HCT116 (cell line): ENCODE measurements around the gene SAMD9. TPM values are rescaled to one million over a fixed set of nuclear protein-coding genes. Genes with fewer than 3 reads are reported as not detected.
A peak's percentile ranks its signal among the peaks of the same experiment; 100 is the strongest.

Experiments used
- ATAC-seq: fragments of 200-7000 bp; cut with Tn5 transposase; 2 replicates; pipeline ENCODE4 v1.9.1; 2020; ENCODE audit warnings: mild to moderate bottlenecking, moderate library complexity
- BruUV-seq: library from RNA; stranded (reverse); fragments of 400-500 nt; replicated peaks from 2 replicates; lab custom pipeline; 2021; lab: Mats Ljungman, UMichigan
- CTCF ChIA-PET: fragments of 300-600 bp; sonication (Branson Sonifier 250); formaldehyde crosslinking; loops from one replicate; lab custom pipeline; 2021; ENCODE audit warnings: antibody characterized with exemption; lab: Charles Lee
- POLR2A ChIA-PET: fragments of 300-600, 350-600 bp; sonication (Branson Sonifier 250); formaldehyde crosslinking; loops from one replicate; lab custom pipeline; 2021; ENCODE audit warnings: antibody characterized with exemption; lab: Charles Lee
- RAD21 ChIA-PET, 2 experiments: fragments of 300-600 bp; sonication (Branson Sonifier 250); formaldehyde crosslinking; loops; one replicate each; lab custom pipeline; 2023; ENCODE audit warnings: low total read pairs in 2 of 2; ENCODE audit not compliant: uncharacterized antibody in 2 of 2, unreplicated experiment in 2 of 2, low non-redundant PET in 1 of 2; lab: Charles Lee
- DNase-seq: peaks from one replicate; pipeline ENCODE4 v3.0.0-alpha.2; 2010; ENCODE audit warnings: low read depth, low spot score
- H2AFZ ChIP-seq: fragments of 200-600 bp; shearing (Covaris generic), sonication (generic); 2 replicates; pipeline ENCODE4 v1.6.1; 2017; ENCODE audit warnings: low read depth, mixed run types, mixed read lengths, antibody characterized with exemption, low read length; ENCODE audit not compliant: poor library complexity, severe bottlenecking
- H3K27ac ChIP-seq: 2 replicates; pipeline ENCODE4 v1.5.1; 2012; ENCODE audit warnings: low read depth, low read length
- H3K27me3 ChIP-seq: fragments of 200-600 bp; sonication (generic); 2 replicates; pipeline ENCODE4 v1.6.1; 2016; ENCODE audit warnings: mixed run types, low read length, mixed read lengths; ENCODE audit not compliant: insufficient read depth
- H3K36me3 ChIP-seq, 2 experiments: fragments of 200-500 bp in 1 of 2; fragments of 200-600 bp in 1 of 2; sonication (Bioruptor generic) in 1 of 2; sonication (generic) in 1 of 2; 2 replicates each; pipeline versions ENCODE4 v1.5.1 to v1.6.1; 2014 to 2016; ENCODE audit warnings: low read length in 2 of 2, inconsistent platforms in 1 of 2, mixed read lengths in 1 of 2, mixed run types in 1 of 2; ENCODE audit not compliant: insufficient read depth in 2 of 2, control insufficient read depth in 1 of 2
- H3K4me1 ChIP-seq, 2 experiments: fragments of 200-600 bp in 1 of 2; sonication (generic) in 1 of 2; 2 replicates each; pipeline versions ENCODE4 v1.5.1 to v1.6.1; 2012 to 2017; ENCODE audit warnings: low read length in 2 of 2, inconsistent platforms in 1 of 2, mild to moderate bottlenecking in 1 of 2, mixed read lengths in 1 of 2, mixed run types in 1 of 2, moderate library complexity in 1 of 2; ENCODE audit not compliant: insufficient read depth in 2 of 2, control insufficient read depth in 1 of 2
- H3K4me2 ChIP-seq: fragments of 200-600 bp; sonication (generic); 2 replicates; pipeline ENCODE4 v1.6.1; 2017; ENCODE audit warnings: mixed run types, low read length, mixed read lengths
- H3K4me3 ChIP-seq, 2 experiments: fragments of 200-600 bp in 1 of 2; sonication (generic) in 1 of 2; replicated peaks in 1 of 2; 2 replicates each; pipeline ENCODE4 v1.5.1; 2011 to 2016; ENCODE audit warnings: low read length in 2 of 2, control low read depth in 1 of 2, low read depth in 1 of 2, mild to moderate bottlenecking in 1 of 2, mixed read lengths in 1 of 2, mixed run types in 1 of 2
- H3K79me2 ChIP-seq: fragments of 200-600 bp; sonication (generic); 2 replicates; pipeline ENCODE4 v1.6.1; 2017; ENCODE audit warnings: mild to moderate bottlenecking, mixed run types, low read length, moderate library complexity, mixed read lengths; ENCODE audit not compliant: insufficient read depth
- H3K9ac ChIP-seq: fragments of 200-600 bp; sonication (generic); 2 replicates; pipeline ENCODE4 v1.6.1; 2016; ENCODE audit warnings: low read length, mixed read lengths
- H3K9me2 ChIP-seq: fragments of 200-600 bp; sonication (generic), shearing (Covaris generic); 2 replicates; pipeline ENCODE4 v1.6.1; 2017; ENCODE audit warnings: mixed run types, mild to moderate bottlenecking, moderate library complexity; ENCODE audit not compliant: insufficient read depth
- H3K9me3 ChIP-seq, 2 experiments: fragments of 200-500 bp in 1 of 2; fragments of 200-600 bp in 1 of 2; sonication (Bioruptor generic) in 1 of 2; sonication (generic) in 1 of 2; 2 replicates each; pipeline ENCODE4 v1.6.1; 2014 to 2017; ENCODE audit warnings: low read length in 2 of 2, mixed read lengths in 2 of 2, inconsistent platforms in 1 of 2, low read depth in 1 of 2, mild to moderate bottlenecking in 1 of 2, mixed run types in 1 of 2, moderate library complexity in 1 of 2; ENCODE audit not compliant: control insufficient read depth in 1 of 2, insufficient read depth in 1 of 2
- H4K20me1 ChIP-seq: fragments of 200-600 bp; sonication (generic), shearing (Covaris generic); 2 replicates; pipeline ENCODE4 v1.6.1; 2017; ENCODE audit warnings: mixed run types, mild to moderate bottlenecking, moderate library complexity; ENCODE audit not compliant: insufficient read depth
- CEBPB ChIP-seq: IDR thresholded peaks from 2 replicates; pipeline ENCODE4 v1.6.1; 2012; ENCODE audit warnings: low read depth
- EGR1 ChIP-seq: IDR thresholded peaks from 2 replicates; pipeline ENCODE4 v1.6.1; 2012; ENCODE audit warnings: low read depth
- ELF1 ChIP-seq: IDR thresholded peaks from 2 replicates; pipeline ENCODE4 v1.6.1; 2012; ENCODE audit warnings: low read depth, borderline replicate concordance
- EZH2 ChIP-seq: fragments of 200-600 bp; sonication (generic); IDR thresholded peaks from 2 replicates; pipeline ENCODE4 v1.6.1; 2017; ENCODE audit warnings: antibody characterized with exemption, mixed run types
- EZH2phosphoT487 ChIP-seq: fragments of 200-600 bp; IDR thresholded peaks from 2 replicates; pipeline ENCODE4 v1.6.1; 2018; ENCODE audit warnings: antibody characterized with exemption, borderline replicate concordance
- FOSL1 ChIP-seq: IDR thresholded peaks from 2 replicates; pipeline ENCODE4 v1.6.1; 2012; ENCODE audit warnings: low read depth
- JUND ChIP-seq: IDR thresholded peaks from 2 replicates; pipeline ENCODE4 v1.6.1; 2012
- POLR2A ChIP-seq: IDR thresholded peaks from 2 replicates; pipeline ENCODE4 v1.7.0; 2011; ENCODE audit warnings: borderline replicate concordance; ENCODE audit not compliant: insufficient read depth, insufficient read length; ENCODE audit errors: extremely low read depth
- POLR2AphosphoS5 ChIP-seq: IDR thresholded peaks from 2 replicates; pipeline ENCODE4 v1.6.1; 2011; ENCODE audit warnings: mild to moderate bottlenecking, low read depth, low read length, moderate library complexity
- RAD21 ChIP-seq: IDR thresholded peaks from 2 replicates; pipeline ENCODE4 v1.6.1; 2012; ENCODE audit warnings: low read depth, mild to moderate bottlenecking
- SP1 ChIP-seq: IDR thresholded peaks from 2 replicates; pipeline ENCODE4 v1.6.1; 2012; ENCODE audit warnings: low read depth
- SRF ChIP-seq: IDR thresholded peaks from 2 replicates; pipeline ENCODE4 v1.6.1; 2012; ENCODE audit warnings: low read depth
- TCF7L2 ChIP-seq: IDR thresholded peaks from 2 replicates; pipeline ENCODE4 v1.7.0; 2011; ENCODE audit warnings: borderline replicate concordance, inconsistent platforms; ENCODE audit not compliant: insufficient read depth, insufficient read length; ENCODE audit errors: extremely low read depth
- YY1 ChIP-seq: IDR thresholded peaks from 2 replicates; pipeline ENCODE4 v1.6.1; 2011; ENCODE audit warnings: low read length, low read depth, moderate library complexity, mild to moderate bottlenecking; ENCODE audit not compliant: insufficient replicate concordance; ENCODE audit errors: extremely low read depth
- ZFX ChIP-seq: fragments of 450-650 bp; IDR thresholded peaks from 2 replicates; pipeline ENCODE4 v1.6.1; 2017
- ZNF274 ChIP-seq: fragments of 200-500 bp; sonication (Bioruptor generic); IDR thresholded peaks from 2 replicates; pipeline ENCODE4 v1.6.1; 2014; ENCODE audit warnings: mild to moderate bottlenecking, low read depth, low read length, inconsistent platforms
- intact Hi-C: fragments of 100-400 bp; cut with micrococcal nuclease; formaldehyde crosslinking; loops from 2 replicates; pipeline ENCODE4 v1.10.0; 2022
- total RNA-seq: library from RNA; stranded (reverse); gene quantifications from one replicate; pipeline ENCODE4 v1.2.1, GENCODE V29; 2021; ENCODE audit not compliant: unreplicated experiment
- TF ChIP-seq, protein P1 (sequence below): IDR thresholded peaks from 2 replicates; pipeline ENCODE4 v1.6.1; 2012

Gene SAMD9
- total RNA-seq, 1 experiment from 2014 or later = 5.3 TPM

DNA sequence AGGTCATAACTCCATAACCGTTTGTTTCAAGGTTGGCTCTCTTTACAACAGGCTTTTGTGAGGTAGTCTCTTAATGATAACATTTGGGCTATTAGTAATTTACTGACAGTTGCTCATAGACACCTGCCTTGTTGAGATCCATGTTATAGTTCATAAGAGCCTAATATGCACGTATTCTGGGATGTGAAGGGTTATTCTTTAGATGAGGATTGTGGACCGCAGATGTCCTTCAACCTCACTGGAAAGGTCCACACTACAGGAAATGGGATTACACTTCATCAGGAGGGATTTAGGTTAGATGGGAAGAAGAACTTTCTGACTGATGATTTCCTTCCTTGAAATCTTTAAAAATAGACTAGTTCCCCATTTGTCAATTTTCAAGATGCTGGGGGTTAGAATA, 62.8 kb downstream of the SAMD9 start:
- RAD21 ChIA-PET = interaction anchor here in 1 of 2 experiments (0.6 kb wide), 1 partner anchor 592 kb away, joined by 3 read pairs; no protein-coding TSS in a partner anchor
- H3K9ac ChIP-seq = no peak overlapping the region
- no TSS peak for BruUV-seq

More for the DNA sequence above, 62.8 kb downstream of the SAMD9 start:
- ATAC-seq = no peak
- DNase-seq = no peak
- Histone ChIP-seq H3K9me3 (no peaks in the 10 kb centered on the region), H3K4me1 (no peaks in the 10 kb centered on the region), H3K4me2 (no peak overlapping the region), H3K36me3 (no peaks in the 10 kb centered on the region), H3K27me3 (no peaks in the 10 kb centered on the region), H2AFZ (peak overlapping the region; percentile 79), H3K9me2 (no peaks in the 10 kb centered on the region), H4K20me1 (no peaks in the 10 kb centered on the region), H3K27ac (no peak overlapping the region), H3K4me3 (no peak overlapping the region), H3K79me2 (no peaks in the 10 kb centered on the region)
- CTCF ChIA-PET = no interaction called here
- POLR2A ChIA-PET = no interaction called here
- TF ChIP-seq POLR2A (no peak), EGR1 (no peak), EZH2 (no peak), SP1 (no peak), YY1 (no peak), TCF7L2 (no peak), ZNF274 (no peak), EZH2phosphoT487 (no peak), JUND (no peak), FOSL1 (no peak), SRF (no peak), POLR2AphosphoS5 (no peak), RAD21 (no peak), CEBPB (no peak), ZFX (no peak), ELF1 (no peak)
- TF ChIP-seq, protein P1, sequence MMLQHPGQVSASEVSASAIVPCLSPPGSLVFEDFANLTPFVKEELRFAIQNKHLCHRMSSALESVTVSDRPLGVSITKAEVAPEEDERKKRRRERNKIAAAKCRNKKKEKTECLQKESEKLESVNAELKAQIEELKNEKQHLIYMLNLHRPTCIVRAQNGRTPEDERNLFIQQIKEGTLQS = no peak
- intact Hi-C loops = loop anchor here (1.0 to 10.0 kb wide), 5 partner anchors 60 to 594 kb away; partner anchors contain the start of genes CDK6 and SAMD9
